ENCODE data around the gene ATP8A2.

The ATP8A2 gene

GRCh38 chr13:25719666-25720065 lies 347.9 kb downstream of the ATP8A2 start:
- no peak overlapping the region for H3K4me3 ChIP-seq (ENCODE audit: low read depth, low read length)
- no peak for DNase-seq (ENCODE audit: low read depth)
- TF ChIP-seq, protein P1, sequence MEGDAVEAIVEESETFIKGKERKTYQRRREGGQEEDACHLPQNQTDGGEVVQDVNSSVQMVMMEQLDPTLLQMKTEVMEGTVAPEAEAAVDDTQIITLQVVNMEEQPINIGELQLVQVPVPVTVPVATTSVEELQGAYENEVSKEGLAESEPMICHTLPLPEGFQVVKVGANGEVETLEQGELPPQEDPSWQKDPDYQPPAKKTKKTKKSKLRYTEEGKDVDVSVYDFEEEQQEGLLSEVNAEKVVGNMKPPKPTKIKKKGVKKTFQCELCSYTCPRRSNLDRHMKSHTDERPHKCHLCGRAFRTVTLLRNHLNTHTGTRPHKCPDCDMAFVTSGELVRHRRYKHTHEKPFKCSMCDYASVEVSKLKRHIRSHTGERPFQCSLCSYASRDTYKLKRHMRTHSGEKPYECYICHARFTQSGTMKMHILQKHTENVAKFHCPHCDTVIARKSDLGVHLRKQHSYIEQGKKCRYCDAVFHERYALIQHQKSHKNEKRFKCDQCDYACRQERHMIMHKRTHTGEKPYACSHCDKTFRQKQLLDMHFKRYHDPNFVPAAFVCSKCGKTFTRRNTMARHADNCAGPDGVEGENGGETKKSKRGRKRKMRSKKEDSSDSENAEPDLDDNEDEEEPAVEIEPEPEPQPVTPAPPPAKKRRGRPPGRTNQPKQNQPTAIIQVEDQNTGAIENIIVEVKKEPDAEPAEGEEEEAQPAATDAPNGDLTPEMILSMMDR (conservative IDR thresholded peaks at IDR 0.05; ENCODE audit: low read depth, low read length) = no peak

GRCh38 chr13:25722893-25723292 lies 351.1 kb downstream of the ATP8A2 start:
- TF ChIP-seq, protein P1 (conservative IDR thresholded peaks at IDR 0.05; ENCODE audit: low read depth, low read length) = no peak
- DNase-seq (ENCODE audit: low read depth) = no peak
- no peak overlapping the region for H3K4me3 ChIP-seq (ENCODE audit: low read depth, low read length)

- DNase-seq (ENCODE audit: low read depth) = no peak
- no peak overlapping the region for H3K4me3 ChIP-seq (ENCODE audit: low read depth, low read length)
- TF ChIP-seq, protein P1 (conservative IDR thresholded peaks at IDR 0.05; ENCODE audit: low read depth, low read length) = peak; percentile 4
Measured at GRCh38 chr13:25725104-25725503, 353.3 kb downstream of the ATP8A2 start.

GRCh38 chr13:25727250-25727649 lies 355.5 kb downstream of the ATP8A2 start:
- no peak for DNase-seq (ENCODE audit: low read depth)
- TF ChIP-seq, protein P1 (conservative IDR thresholded peaks at IDR 0.05; ENCODE audit: low read depth, low read length) = no peak
- H3K4me3 ChIP-seq (ENCODE audit: low read depth, low read length) = no peak overlapping the region

GRCh38 chr13:25727810-25728209 lies 356.0 kb downstream of the ATP8A2 start:
- TF ChIP-seq, protein P1 (conservative IDR thresholded peaks at IDR 0.05; ENCODE audit: low read depth, low read length) = no peak

GRCh38 chr13:25729201-25729600 lies 357.4 kb downstream of the ATP8A2 start:
- no peak for DNase-seq (ENCODE audit: low read depth)

More at GRCh38 chr13:25727810-25728209, 356.0 kb downstream of the ATP8A2 start:
- no peak for DNase-seq (ENCODE audit: low read depth)
- H3K4me3 ChIP-seq (ENCODE audit: low read depth, low read length) = no peak overlapping the region

GRCh38 chr13:25731037-25731436 lies 359.3 kb downstream of the ATP8A2 start:
- no peak overlapping the region for H3K4me3 ChIP-seq (ENCODE audit: low read depth, low read length)
- no peak for DNase-seq (ENCODE audit: low read depth)
- TF ChIP-seq, protein P1 (conservative IDR thresholded peaks at IDR 0.05; ENCODE audit: low read depth, low read length) = no peak

More at GRCh38 chr13:25729201-25729600, 357.4 kb downstream of the ATP8A2 start:
- TF ChIP-seq, protein P1 (conservative IDR thresholded peaks at IDR 0.05; ENCODE audit: low read depth, low read length) = no peak
- H3K4me3 ChIP-seq (ENCODE audit: low read depth, low read length) = no peak overlapping the region

All from choroid plexus epithelial cell (primary cell).